Suprapubic skin (tissue), 4 donors: ENCODE data around the gene TYRO3.

Experiments
- EP300 ChIP-seq: sonication (generic); formaldehyde crosslinking; IDR thresholded peaks from one replicate; pipeline ENCODE4 v1.6.1; 2017; ENCODE audit warnings: antibody characterized with exemption
- POLR2A ChIP-seq, 2 donors: fragments of 450-650 bp; IDR thresholded peaks; one replicate each; pipeline ENCODE4 v1.6.1; 2017; ENCODE audit warnings: antibody characterized with exemption in 2 of 2, mild to moderate bottlenecking in 2 of 2, moderate library complexity in 2 of 2
- POLR2AphosphoS5 ChIP-seq, 3 donors: sonication (generic); formaldehyde crosslinking; IDR thresholded peaks; one replicate each; pipeline ENCODE4 v1.6.1; 2017; ENCODE audit warnings: antibody characterized with exemption in 3 of 3
- TF ChIP-seq, protein P1 (sequence below), 2 donors: fragments of 200-600 bp in 1 of 2; fragments of 450-650 bp in 1 of 2; sonication (generic) in 1 of 2; IDR thresholded peaks; one replicate each; pipeline ENCODE4 v1.5.1; 2016 to 2019; ENCODE audit warnings: antibody characterized with exemption in 2 of 2, mild to moderate bottlenecking in 1 of 2, moderate library complexity in 1 of 2

DNA sequence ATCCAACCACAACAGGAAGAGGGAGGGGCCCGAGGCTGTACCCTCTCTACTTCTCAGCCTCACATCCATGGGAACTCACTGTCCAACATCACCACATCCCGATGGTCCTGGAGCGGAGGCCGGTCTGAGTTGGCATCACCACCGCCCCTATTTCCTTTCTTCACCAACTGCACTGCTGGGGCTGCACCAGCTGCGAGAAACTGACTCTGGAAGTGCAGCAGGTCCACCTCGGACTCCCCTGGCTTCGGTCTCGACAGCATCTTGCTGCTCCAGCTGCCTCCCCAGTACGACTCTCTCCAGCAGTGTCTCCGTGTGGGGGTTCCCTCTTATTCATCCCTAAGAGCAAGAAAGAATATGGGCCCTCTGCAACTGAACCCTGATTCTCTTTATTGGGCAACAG is 22.1 kb upstream of the TYRO3 start:
- TF ChIP-seq POLR2A (IDR thresholded peaks at IDR 0.05) (no peak), POLR2AphosphoS5 (IDR thresholded peaks at IDR 0.05) (no peak), EP300 (no peak)
- TF ChIP-seq, protein P1, sequence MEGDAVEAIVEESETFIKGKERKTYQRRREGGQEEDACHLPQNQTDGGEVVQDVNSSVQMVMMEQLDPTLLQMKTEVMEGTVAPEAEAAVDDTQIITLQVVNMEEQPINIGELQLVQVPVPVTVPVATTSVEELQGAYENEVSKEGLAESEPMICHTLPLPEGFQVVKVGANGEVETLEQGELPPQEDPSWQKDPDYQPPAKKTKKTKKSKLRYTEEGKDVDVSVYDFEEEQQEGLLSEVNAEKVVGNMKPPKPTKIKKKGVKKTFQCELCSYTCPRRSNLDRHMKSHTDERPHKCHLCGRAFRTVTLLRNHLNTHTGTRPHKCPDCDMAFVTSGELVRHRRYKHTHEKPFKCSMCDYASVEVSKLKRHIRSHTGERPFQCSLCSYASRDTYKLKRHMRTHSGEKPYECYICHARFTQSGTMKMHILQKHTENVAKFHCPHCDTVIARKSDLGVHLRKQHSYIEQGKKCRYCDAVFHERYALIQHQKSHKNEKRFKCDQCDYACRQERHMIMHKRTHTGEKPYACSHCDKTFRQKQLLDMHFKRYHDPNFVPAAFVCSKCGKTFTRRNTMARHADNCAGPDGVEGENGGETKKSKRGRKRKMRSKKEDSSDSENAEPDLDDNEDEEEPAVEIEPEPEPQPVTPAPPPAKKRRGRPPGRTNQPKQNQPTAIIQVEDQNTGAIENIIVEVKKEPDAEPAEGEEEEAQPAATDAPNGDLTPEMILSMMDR (IDR thresholded peaks at IDR 0.05) = no peak
